Measurements from ENCODE around the gene C11orf16.
A peak's percentile ranks its signal among the peaks of the same experiment; 100 is the strongest.
"Not testable (repeated sequence)": the region's sequence is repeated elsewhere in the genome, so short reads cannot be mapped to it uniquely, and the experiment has no call there.

Gene C11orf16

DNA sequence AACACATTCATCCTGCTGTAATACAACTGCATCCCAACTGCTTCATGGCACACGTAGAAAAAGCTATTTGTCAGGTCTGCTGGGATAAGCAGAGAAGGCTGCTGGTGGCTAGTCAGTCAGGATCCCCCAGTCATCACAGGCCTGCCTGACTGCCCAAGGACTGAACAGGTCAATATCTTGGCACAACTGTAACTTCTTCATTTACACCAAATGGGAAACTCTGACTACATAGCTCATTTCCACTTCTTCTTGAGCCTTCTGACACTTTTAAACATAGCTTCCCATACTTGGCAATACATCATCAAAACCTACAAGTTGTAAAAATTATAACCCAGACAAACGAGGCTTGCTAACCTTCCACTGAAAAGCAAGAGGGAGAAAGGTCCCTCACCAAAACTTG lies 28.7 kb upstream of the C11orf16 start:
- Histone ChIP-seq H3K27ac (ENCODE audit: low read depth, low read length, severe bottlenecking) (no peak overlapping the region), H3K9me3 (ENCODE audit: control insufficient read depth, low read length) (no peaks in the 10 kb centered on the region), H3K36me3 (ENCODE audit: control insufficient read depth, insufficient read depth, low read length) (no peaks in the 10 kb centered on the region), H3K4me3 (ENCODE audit: extremely low read depth, insufficient read depth, low read length, poor library complexity, severe bottlenecking) (no peak overlapping the region), H3K4me1 (ENCODE audit: control insufficient read depth, insufficient read depth, low read length, poor library complexity, severe bottlenecking) (peaks cover 12% of the 10 kb centered on the region)
- WGBS, 2 experiments (ENCODE audit: insufficient coverage in 2 of 2): 80% methylated on average over 1 of the region's 2 CpGs

DNA sequence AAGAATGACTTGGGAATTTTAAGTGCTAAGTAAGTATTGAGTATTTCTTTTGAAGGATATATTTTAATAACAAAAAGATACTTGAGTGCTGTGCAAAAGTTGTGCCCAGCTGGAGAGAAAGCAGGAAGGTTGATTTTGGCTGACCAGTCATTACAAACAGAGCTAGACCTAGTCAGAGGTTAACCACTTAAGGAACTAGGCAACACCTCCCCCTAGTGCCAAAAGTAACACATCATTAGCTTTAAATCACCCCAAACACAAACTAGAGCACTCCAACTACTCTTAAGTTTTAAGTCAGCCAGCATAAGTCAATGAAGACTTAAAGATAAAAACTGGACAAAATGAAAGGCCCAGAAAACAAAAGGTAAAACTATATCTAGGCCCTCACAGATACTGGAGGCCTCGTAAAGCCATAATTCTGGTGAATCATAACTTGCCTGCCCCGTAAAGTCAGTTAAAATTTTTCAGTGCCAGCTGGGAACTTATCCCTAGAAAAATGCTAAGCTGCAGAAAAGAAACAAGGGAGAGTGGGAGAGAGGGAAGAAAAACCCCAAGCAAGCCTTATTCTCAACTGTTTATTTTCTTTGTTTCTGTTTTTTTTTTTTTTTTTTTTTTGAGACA lies 26.9 kb upstream of the C11orf16 start:
- H3K4me3 ChIP-seq (ENCODE audit: extremely low read depth, insufficient read depth, low read length, poor library complexity, severe bottlenecking): no peak overlapping the region
- 71% methylated on average over 1 of the region's 2 CpGs; no CpG with 5 or more reads in 1 of the 2 experiments for WGBS, 2 experiments (ENCODE audit: insufficient coverage in 2 of 2)

DNA sequence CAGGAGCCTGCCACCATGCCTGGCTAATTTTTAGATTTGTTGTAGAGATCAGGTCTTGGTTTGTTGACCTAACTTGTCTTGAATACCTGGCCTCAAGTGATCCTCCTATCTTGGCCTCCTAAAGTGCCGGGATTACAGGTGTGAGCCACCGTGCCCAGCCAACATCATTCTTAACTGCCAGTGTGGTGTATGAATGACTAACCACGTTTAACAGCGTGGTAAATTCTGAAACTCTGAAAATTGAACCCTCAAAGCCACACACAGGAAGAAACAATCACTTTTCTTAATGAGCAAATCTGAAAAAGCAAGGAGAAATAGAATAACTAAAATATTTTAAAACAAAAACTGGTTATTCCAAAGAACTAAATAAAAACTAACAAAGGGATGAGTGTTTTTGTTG lies 24.1 kb upstream of the C11orf16 start:
- WGBS, 2 experiments (ENCODE audit: insufficient coverage in 2 of 2): 88% methylated on average over 2 of the region's 4 CpGs; no CpG with 5 or more reads in 1 of the 2 experiments
- H3K36me3 ChIP-seq (ENCODE audit: control insufficient read depth, insufficient read depth, low read length): peaks cover 34% of the 10 kb centered on the region

More for the DNA sequence above, 26.9 kb upstream of the C11orf16 start:
- no peak overlapping the region for H3K27ac ChIP-seq (ENCODE audit: low read depth, low read length, severe bottlenecking)
- peaks cover 13% of the 10 kb centered on the region for H3K36me3 ChIP-seq (ENCODE audit: control insufficient read depth, insufficient read depth, low read length)
- no peaks in the 10 kb centered on the region for H3K9me3 ChIP-seq (ENCODE audit: control insufficient read depth, low read length)
- H3K4me1 ChIP-seq (ENCODE audit: control insufficient read depth, insufficient read depth, low read length, poor library complexity, severe bottlenecking): peaks cover 10% of the 10 kb centered on the region

DNA sequence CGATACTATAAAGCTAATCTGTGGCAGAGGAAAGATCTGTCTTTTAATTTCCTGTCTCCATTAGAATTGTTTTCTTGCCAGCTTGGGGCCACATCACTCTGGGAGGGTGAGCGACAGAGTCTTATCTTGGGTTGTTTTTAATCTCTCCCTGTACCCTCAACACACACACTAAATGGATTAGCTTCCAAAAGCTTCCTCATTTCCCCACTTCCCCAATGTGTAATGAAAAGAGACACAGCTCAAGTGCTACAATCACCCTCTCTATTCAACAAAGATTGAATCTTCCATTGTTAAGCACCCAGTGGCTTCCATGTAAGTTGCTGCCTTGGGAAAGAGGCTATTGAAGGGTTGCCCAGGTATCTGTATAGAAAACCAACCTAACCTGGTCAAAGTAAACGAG lies 16.1 kb upstream of the C11orf16 start:
- WGBS, 2 experiments (ENCODE audit: insufficient coverage in 2 of 2): 60 to 100% methylated on average over 1 of the region's 3 CpGs
- H3K4me3 ChIP-seq (ENCODE audit: extremely low read depth, insufficient read depth, low read length, poor library complexity, severe bottlenecking): no peak overlapping the region
- peaks cover 39% of the 10 kb centered on the region for H3K36me3 ChIP-seq (ENCODE audit: control insufficient read depth, insufficient read depth, low read length)
- no peaks in the 10 kb centered on the region for H3K9me3 ChIP-seq (ENCODE audit: control insufficient read depth, low read length)
- H3K4me1 ChIP-seq (ENCODE audit: control insufficient read depth, insufficient read depth, low read length, poor library complexity, severe bottlenecking): peaks cover 8% of the 10 kb centered on the region
- no peak overlapping the region for H3K27ac ChIP-seq (ENCODE audit: low read depth, low read length, severe bottlenecking)

More for the DNA sequence above, 24.1 kb upstream of the C11orf16 start:
- Histone ChIP-seq H3K4me3 (ENCODE audit: extremely low read depth, insufficient read depth, low read length, poor library complexity, severe bottlenecking) (no peak overlapping the region), H3K4me1 (ENCODE audit: control insufficient read depth, insufficient read depth, low read length, poor library complexity, severe bottlenecking) (peaks cover 6% of the 10 kb centered on the region), H3K9me3 (ENCODE audit: control insufficient read depth, low read length) (no peaks in the 10 kb centered on the region), H3K27ac (ENCODE audit: low read depth, low read length, severe bottlenecking) (no peak overlapping the region)

DNA sequence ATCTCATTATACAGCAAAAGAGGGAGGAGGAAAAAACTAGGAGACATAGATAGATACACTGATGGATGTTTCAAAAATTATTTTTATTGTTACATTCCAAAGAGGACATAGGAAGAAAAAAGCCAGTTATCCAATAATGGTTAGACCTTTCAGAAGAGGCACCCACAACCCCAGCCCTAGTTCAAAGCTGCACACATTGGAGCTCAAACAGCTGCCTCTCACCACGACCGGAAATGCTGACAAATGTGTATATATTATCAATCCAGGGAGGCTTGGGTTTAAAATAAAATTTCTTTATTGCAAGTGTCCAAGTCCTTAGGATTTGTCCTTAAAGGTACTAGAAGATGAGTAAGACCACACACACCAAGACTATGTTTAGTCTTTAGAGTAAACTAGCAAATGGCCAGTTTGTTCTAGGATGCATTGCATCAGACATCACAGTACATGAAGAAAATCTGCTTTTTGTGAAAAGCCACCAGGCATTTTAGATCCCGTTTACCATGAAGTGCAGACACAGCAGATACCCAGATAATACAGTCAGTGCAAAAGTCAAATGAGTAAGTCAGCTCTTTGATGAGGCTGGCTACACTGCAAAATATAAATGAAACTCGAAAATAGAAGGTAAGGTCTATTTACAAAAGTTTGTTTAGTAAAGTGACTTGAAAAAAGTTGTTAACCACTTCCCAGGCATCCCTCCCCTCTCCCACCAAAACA lies 14.6 kb upstream of the C11orf16 start:
- 86 to 100% methylated on average over 1 of the region's 4 CpGs for WGBS, 2 experiments (ENCODE audit: insufficient coverage in 2 of 2)
- Histone ChIP-seq H3K4me3 (ENCODE audit: extremely low read depth, insufficient read depth, low read length, poor library complexity, severe bottlenecking) (no peak overlapping the region), H3K4me1 (ENCODE audit: control insufficient read depth, insufficient read depth, low read length, poor library complexity, severe bottlenecking) (peaks cover 8% of the 10 kb centered on the region), H3K27ac (ENCODE audit: low read depth, low read length, severe bottlenecking) (no peak overlapping the region), H3K36me3 (ENCODE audit: control insufficient read depth, insufficient read depth, low read length) (peaks cover 27% of the 10 kb centered on the region), H3K9me3 (ENCODE audit: control insufficient read depth, low read length) (no peaks in the 10 kb centered on the region)

DNA sequence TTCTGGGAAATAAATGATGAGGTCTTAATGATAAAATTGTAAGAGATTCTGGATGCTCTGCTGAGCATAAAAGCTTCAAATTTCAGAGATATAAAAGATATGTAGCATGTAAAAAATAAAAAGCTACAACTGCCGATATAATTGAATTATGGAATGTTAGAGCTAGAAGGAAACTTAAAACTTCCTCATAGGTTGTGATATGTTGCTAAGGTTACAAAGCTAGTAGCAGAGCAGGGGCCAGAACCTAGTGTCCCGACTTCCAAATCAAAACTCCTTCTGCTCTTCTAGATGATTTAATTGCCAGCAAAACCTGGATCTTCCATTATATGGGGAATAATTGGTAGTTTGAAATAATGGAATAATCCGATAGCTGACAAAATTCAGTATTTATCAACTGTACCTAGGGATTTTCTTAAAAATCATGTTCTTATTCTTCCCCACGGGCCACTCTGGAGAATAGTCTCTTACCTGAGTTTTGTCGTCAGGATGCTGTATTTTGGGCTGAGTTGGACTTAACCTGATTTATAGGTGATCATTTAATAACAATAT lies 9.8 kb upstream of the C11orf16 start, which contains the start of gene ASCL3:
Gene ASCL3, minus strand, starts transcription at position 499 of the 549 bp plus-strand sequence. CDS start 4,855 bp downstream, outside the sequence.
- 100% methylated on average over 1 of the region's 5 CpGs; no CpG with 5 or more reads in 1 of the 2 experiments for WGBS, 2 experiments (ENCODE audit: insufficient coverage in 2 of 2)
- Histone ChIP-seq H3K9me3 (ENCODE audit: control insufficient read depth, low read length) (no peaks in the 10 kb centered on the region), H3K4me3 (ENCODE audit: extremely low read depth, insufficient read depth, low read length, poor library complexity, severe bottlenecking) (no peak within 1 kb of the TSS), H3K36me3 (ENCODE audit: control insufficient read depth, insufficient read depth, low read length) (peaks cover 4% of the 10 kb centered on the region), H3K4me1 (ENCODE audit: control insufficient read depth, insufficient read depth, low read length, poor library complexity, severe bottlenecking) (peaks cover 2% of the 10 kb centered on the region), H3K27ac (ENCODE audit: low read depth, low read length, severe bottlenecking) (no peak within 1 kb of the TSS)

DNA sequence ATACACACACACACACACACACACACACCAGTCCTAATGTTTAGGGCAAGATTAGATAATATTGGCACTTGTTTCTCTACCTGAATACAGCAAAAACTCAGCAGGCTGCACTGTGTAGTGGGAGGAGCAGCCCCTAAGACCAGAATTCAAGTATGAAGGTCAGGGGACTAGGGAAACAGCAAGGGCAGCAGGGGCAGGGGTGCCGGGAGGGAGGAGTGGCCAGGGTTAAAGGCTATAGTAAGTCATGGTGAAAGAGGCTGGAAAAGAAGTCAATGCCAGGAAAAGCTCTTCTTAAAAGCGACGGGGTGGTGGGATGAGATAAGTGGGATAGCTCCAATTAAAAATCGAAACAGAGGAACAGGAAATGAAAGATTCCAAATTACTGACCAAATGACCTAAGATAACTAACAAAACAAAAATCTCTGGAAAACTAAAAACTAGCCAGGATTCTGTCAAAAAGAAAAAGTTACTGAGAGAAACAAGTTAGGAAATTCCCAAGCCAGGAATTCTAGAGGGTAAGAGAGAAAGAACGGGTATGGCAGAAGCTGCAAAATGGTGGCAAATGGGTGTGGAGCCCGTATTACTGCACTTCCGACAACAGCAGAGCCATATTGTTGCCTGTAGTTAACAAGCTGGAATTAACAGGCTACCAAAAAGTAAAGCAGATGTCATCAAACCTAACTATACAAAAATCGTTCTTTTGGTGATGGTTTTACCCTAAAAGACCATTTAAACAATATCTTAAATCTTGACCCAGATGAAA lies 8.8 kb upstream of the C11orf16 start:
- H3K27ac ChIP-seq (ENCODE audit: low read depth, low read length, severe bottlenecking): no peak overlapping the region
- H3K4me3 ChIP-seq (ENCODE audit: extremely low read depth, insufficient read depth, low read length, poor library complexity, severe bottlenecking): no peak overlapping the region
- H3K36me3 ChIP-seq (ENCODE audit: control insufficient read depth, insufficient read depth, low read length): no peaks in the 10 kb centered on the region
- WGBS, 2 experiments (ENCODE audit: insufficient coverage in 2 of 2): 84 to 94% methylated on average over 4 to 6 of the region's 8 CpGs
- no peaks in the 10 kb centered on the region for H3K9me3 ChIP-seq (ENCODE audit: control insufficient read depth, low read length)
- H3K4me1 ChIP-seq (ENCODE audit: control insufficient read depth, insufficient read depth, low read length, poor library complexity, severe bottlenecking): no peaks in the 10 kb centered on the region

DNA sequence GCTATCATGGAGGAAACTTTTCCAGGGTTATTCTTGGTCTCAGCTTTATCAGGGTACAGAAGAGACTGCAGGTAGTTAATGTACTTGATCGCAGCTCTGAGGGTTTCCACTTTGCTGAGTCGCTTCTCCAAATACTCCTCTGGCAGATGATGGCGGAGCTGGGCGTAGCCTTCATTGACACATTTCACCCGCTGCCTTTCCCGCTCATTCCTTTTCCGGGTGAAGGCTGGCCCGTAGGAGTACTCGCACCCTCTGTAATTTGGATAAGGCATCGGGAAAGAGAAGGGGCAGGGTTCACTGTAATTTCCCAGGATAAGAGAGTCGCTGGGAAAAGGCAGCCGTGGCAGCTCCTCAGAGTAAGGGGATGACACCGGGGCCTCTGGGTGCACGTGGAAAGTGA lies 4.9 kb upstream of the C11orf16 start:
- Histone ChIP-seq H3K4me1 (ENCODE audit: control insufficient read depth, insufficient read depth, low read length, poor library complexity, severe bottlenecking) (peaks cover 24% of the 10 kb centered on the region), H3K4me3 (ENCODE audit: extremely low read depth, insufficient read depth, low read length, poor library complexity, severe bottlenecking) (no peak overlapping the region), H3K36me3 (ENCODE audit: control insufficient read depth, insufficient read depth, low read length) (no peaks in the 10 kb centered on the region), H3K9me3 (ENCODE audit: control insufficient read depth, low read length) (no peaks in the 10 kb centered on the region), H3K27ac (ENCODE audit: low read depth, low read length, severe bottlenecking) (no peak overlapping the region)
- 90 to 93% methylated on average over 12 of the region's 14 CpGs for WGBS, 2 experiments (ENCODE audit: insufficient coverage in 2 of 2)

DNA sequence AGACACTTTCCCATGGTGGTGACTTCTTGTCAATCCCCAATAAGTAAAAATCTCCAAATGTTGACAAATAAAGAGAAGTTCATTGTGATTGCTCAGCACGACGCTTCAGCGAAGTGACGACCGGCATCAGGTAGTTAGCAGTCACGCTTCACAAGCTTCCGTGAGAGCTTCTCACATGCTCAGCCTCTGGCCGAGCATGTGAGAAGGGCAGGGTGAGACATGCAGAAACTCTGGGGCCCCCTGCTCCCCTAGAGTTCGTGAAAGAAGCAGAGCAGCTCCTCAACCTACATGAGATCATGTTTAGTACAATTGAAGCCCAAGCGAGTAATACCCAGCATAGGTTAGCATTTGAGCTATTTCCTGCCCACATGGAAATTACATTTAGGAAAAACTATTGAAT lies 4.4 kb upstream of the C11orf16 start:
- no peak overlapping the region for H3K4me3 ChIP-seq (ENCODE audit: extremely low read depth, insufficient read depth, low read length, poor library complexity, severe bottlenecking)
- no peaks in the 10 kb centered on the region for H3K9me3 ChIP-seq (ENCODE audit: control insufficient read depth, low read length)
- H3K27ac ChIP-seq (ENCODE audit: low read depth, low read length, severe bottlenecking): no peak overlapping the region
- WGBS, 2 experiments (ENCODE audit: insufficient coverage in 2 of 2): 94 to 97% methylated on average over 10 of the region's 10 CpGs
- H3K36me3 ChIP-seq (ENCODE audit: control insufficient read depth, insufficient read depth, low read length): no peaks in the 10 kb centered on the region
- H3K4me1 ChIP-seq (ENCODE audit: control insufficient read depth, insufficient read depth, low read length, poor library complexity, severe bottlenecking): peaks cover 27% of the 10 kb centered on the region

DNA sequence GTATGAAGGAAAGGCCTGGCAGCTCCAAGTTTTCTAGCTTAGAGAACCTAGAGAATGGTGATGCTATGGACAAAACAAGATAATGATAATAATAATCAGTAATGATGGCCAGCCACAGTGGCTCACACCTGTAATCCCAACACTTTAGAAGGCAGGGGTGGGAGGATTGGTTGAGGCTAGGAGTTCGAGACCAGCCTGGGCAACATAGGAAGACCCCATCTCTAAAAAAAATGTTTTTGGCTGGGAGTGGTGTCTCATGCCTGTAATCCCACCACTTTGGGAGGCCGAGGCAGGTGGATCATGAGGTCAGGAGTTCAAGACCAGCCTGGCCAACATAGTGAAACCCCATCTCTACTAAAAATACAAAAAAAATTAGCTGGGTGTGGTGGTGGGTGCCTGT lies 3.0 kb upstream of the C11orf16 start:
- not testable (repeated sequence) for H3K9me3 ChIP-seq (ENCODE audit: control insufficient read depth, low read length); H3K36me3 ChIP-seq (ENCODE audit: control insufficient read depth, insufficient read depth, low read length); H3K4me3 ChIP-seq (ENCODE audit: extremely low read depth, insufficient read depth, low read length, poor library complexity, severe bottlenecking)
- H3K27ac ChIP-seq (ENCODE audit: low read depth, low read length, severe bottlenecking): peak overlapping the region; percentile 79
- peaks cover 28% of the 10 kb centered on the region for H3K4me1 ChIP-seq (ENCODE audit: control insufficient read depth, insufficient read depth, low read length, poor library complexity, severe bottlenecking)
- WGBS, 2 experiments (ENCODE audit: insufficient coverage in 2 of 2): no CpG with 5 or more reads among the region's 2 CpGs
